Chondrocyte (in vitro differentiated cells): ENCODE data around the gene DCPS. TPM values are rescaled to one million over a fixed set of nuclear protein-coding genes. Genes with fewer than 3 reads are reported as not detected.
A peak's percentile ranks its signal among the peaks of the same experiment; 100 is the strongest.
"Not testable (repeated sequence)": the region's sequence is repeated elsewhere in the genome, so short reads cannot be mapped to it uniquely, and the experiment has no call there.

Experiments
- DNase-seq: peaks from one replicate; pipeline ENCODE4 v3.0.0; 2021; ENCODE audit warnings: mixed read lengths, low spot score
- H3K27ac Mint-ChIP-seq: one replicate; pipeline ENCODE4 v1.8.0; 2021; ENCODE audit warnings: mild to moderate bottlenecking, moderate library complexity, mixed read lengths; ENCODE audit not compliant: unreplicated experiment
- H3K27me3 Mint-ChIP-seq: 2 replicates; pipeline ENCODE4 v1.8.0; 2021; ENCODE audit warnings: low read depth, mixed read lengths
- H3K36me3 Mint-ChIP-seq: 2 replicates; pipeline ENCODE4 v1.8.0; 2021; ENCODE audit warnings: low read depth, mixed read lengths
- H3K4me1 Mint-ChIP-seq: 2 replicates; pipeline ENCODE4 v1.8.0; 2021; ENCODE audit warnings: low read depth, mild to moderate bottlenecking, mixed read lengths
- H3K4me3 Mint-ChIP-seq: one replicate; pipeline ENCODE4 v1.8.0; 2021; ENCODE audit warnings: mild to moderate bottlenecking, moderate library complexity, mixed read lengths; ENCODE audit not compliant: unreplicated experiment
- H3K9me3 Mint-ChIP-seq: 2 replicates; pipeline ENCODE4 v1.8.0; 2021; ENCODE audit warnings: low read depth, mixed read lengths
- CTCF ChIP-seq: fragments of 200-600 bp; sonication (generic); IDR thresholded peaks from 2 replicates; pipeline ENCODE4 v1.5.0; 2021; ENCODE audit warnings: antibody characterized with exemption, mild to moderate bottlenecking, moderate library complexity
- long read RNA-seq: library from polyadenylated mRNA; stranded (forward); transcript quantifications from one replicate; pipeline ENCODE4 v2.0.0, GENCODE V29; 2021
- total RNA-seq: library from RNA; stranded (reverse); gene quantifications from 3 replicates; pipeline ENCODE4 v1.2.1, GENCODE V29; 2021

DCPS gene
- 12.3 to 14.8 TPM (median 12.4 TPM) in 3 replicates for total RNA-seq
- long read RNA-seq, transcript DCPS-201 (6 exons, 1,479 nt) = major isoform, 11 of 12 reads
- long read RNA-seq, partial matches to known transcripts = 0 of 12 reads
- long read RNA-seq, other reads (novel, unspliced or antisense) = 1 of 12 reads

- Mint-ChIP-seq H3K4me1 (peaks cover 35% of the 10 kb centered on the region), H3K27ac (peak within 1 kb of the TSS; percentile 98), H3K36me3 (no peaks in the 10 kb centered on the region), H3K4me3 (peak within 1 kb of the TSS; percentile 92), H3K27me3 (no peaks in the 10 kb centered on the region), H3K9me3 (no peaks in the 10 kb centered on the region)
- no peak for TF ChIP-seq CTCF
- DNase-seq = no peak
Observed at GRCh38 chr11:126303623-126304456, at the start of gene DCPS. DCPS (plus strand) TSS chr11:126304060; CDS start chr11:126304081, 21 bp downstream.

GRCh38 chr11:126254819-126255218, 49.0 kb upstream of the DCPS start:
- Mint-ChIP-seq H3K4me3 (no peak overlapping the region), H3K4me1 (peaks cover 7% of the 10 kb centered on the region), H3K9me3 (no peaks in the 10 kb centered on the region), H3K36me3 (peaks cover 15% of the 10 kb centered on the region), H3K27ac (no peak overlapping the region), H3K27me3 (no peaks in the 10 kb centered on the region)
- DNase-seq = no peak
- no peak for TF ChIP-seq CTCF

DNA sequence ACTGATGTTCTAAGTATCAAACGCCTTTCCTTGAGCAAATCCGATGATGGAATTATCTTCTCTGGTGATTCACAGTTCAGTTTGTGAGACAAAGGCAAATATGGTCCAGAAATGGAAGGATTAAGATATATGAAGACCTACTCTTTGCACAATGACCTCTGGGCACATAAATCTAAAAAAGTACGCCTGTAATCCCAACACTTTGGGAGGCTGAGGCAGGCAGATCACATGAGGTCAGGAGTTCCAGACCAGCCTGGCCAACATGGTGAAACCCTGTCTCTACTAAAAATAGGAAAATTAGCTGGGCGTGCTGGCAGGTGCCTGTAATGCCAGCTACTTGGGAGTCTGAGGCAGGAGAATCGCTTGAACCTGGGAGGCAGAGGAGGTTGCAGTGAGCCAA, 48.4 kb upstream of the DCPS start:
- not testable (repeated sequence) for DNase-seq, H3K27ac Mint-ChIP-seq, H3K4me3 Mint-ChIP-seq, H3K4me1 Mint-ChIP-seq, H3K27me3 Mint-ChIP-seq, H3K9me3 Mint-ChIP-seq
- H3K36me3 Mint-ChIP-seq = peaks cover 13% of the 10 kb centered on the region

GRCh38 chr11:126256216-126256615, 47.6 kb upstream of the DCPS start:
- no peak for TF ChIP-seq CTCF
- Mint-ChIP-seq H3K36me3 (peaks cover 13% of the 10 kb centered on the region), H3K27ac (no peak overlapping the region), H3K27me3 (no peaks in the 10 kb centered on the region), H3K4me3 (no peak overlapping the region), H3K4me1 (peaks cover 7% of the 10 kb centered on the region), H3K9me3 (no peaks in the 10 kb centered on the region)
- no peak for DNase-seq

GRCh38 chr11:126257144-126257543, 46.7 kb upstream of the DCPS start:
- Mint-ChIP-seq H3K27me3 (no peaks in the 10 kb centered on the region), H3K4me1 (peaks cover 7% of the 10 kb centered on the region), H3K4me3 (no peak overlapping the region), H3K36me3 (peaks cover 15% of the 10 kb centered on the region), H3K9me3 (no peaks in the 10 kb centered on the region), H3K27ac (no peak overlapping the region)
- TF ChIP-seq CTCF = no peak
- no peak for DNase-seq

- H3K4me3 Mint-ChIP-seq = no peak overlapping the region
- peaks cover 15% of the 10 kb centered on the region for H3K36me3 Mint-ChIP-seq
- peaks cover 7% of the 10 kb centered on the region for H3K4me1 Mint-ChIP-seq
- TF ChIP-seq CTCF = no peak
- no peaks in the 10 kb centered on the region for H3K27me3 Mint-ChIP-seq
- H3K27ac Mint-ChIP-seq = peak overlapping the region; percentile 22
- no peak for DNase-seq
- H3K9me3 Mint-ChIP-seq = no peaks in the 10 kb centered on the region
Observed at GRCh38 chr11:126257764-126258163, 46.1 kb upstream of the DCPS start.
